Adrenal gland (tissue), 5 donors: ENCODE measurements around the gene NOX3.

Experiments
- CTCF ChIP-seq, 6 experiments: fragments of 450-650 bp in 4 of 6; fragments of 200-600 bp in 2 of 6; sonication (generic) in 1 of 6; IDR thresholded peaks; 1 replicate in 5 of 6; 2 replicates in 1 of 6; pipeline versions ENCODE4 v1.5.1 to v1.8.0; 2016 to 2021; ENCODE audit warnings: antibody characterized with exemption in 6 of 6, mild to moderate bottlenecking in 2 of 6, moderate library complexity in 1 of 6
- POLR2A ChIP-seq, 2 donors: fragments of 450-650 bp; IDR thresholded peaks; one replicate each; pipeline ENCODE4 v1.6.1; 2017; ENCODE audit warnings: antibody characterized with exemption in 2 of 2, mild to moderate bottlenecking in 2 of 2, moderate library complexity in 1 of 2
- donor health status: DM: no; HTN: no; CAD: no.

DNA sequence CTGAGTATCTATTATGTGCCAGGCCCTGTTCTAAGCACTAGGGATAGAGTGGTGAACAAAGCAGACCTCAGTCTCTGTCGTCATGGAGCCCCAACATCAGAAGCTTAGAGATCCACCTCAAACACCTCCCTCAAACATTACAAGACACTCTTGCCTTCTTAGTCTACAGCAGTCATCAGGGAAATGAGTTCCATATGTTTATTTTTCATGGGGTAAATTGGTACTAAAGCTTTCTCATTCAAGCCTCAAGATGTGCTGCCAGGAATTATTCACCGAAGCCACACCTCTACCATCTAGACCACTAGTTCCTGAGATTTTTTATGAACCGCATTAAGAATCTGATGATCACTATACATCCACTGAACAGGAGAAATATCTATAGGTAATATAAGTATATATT, 82.4 kb downstream of the NOX3 start:
- TF ChIP-seq CTCF (IDR thresholded peaks at IDR 0.05) (no peak), POLR2A (IDR thresholded peaks at IDR 0.05) (no peak)
